NCI-H1105 (cell line): Measurements from ENCODE around the gene ZNF491.
"Not testable (repeated sequence)": the region's sequence is repeated elsewhere in the genome, so short reads cannot be mapped to it uniquely, and the experiment has no call there.

Experiments
- DNase-seq: peaks from one replicate; lab custom pipeline; 2025; lab: John Stamatoyannopoulos, UW

Gene ZNF491

DNA sequence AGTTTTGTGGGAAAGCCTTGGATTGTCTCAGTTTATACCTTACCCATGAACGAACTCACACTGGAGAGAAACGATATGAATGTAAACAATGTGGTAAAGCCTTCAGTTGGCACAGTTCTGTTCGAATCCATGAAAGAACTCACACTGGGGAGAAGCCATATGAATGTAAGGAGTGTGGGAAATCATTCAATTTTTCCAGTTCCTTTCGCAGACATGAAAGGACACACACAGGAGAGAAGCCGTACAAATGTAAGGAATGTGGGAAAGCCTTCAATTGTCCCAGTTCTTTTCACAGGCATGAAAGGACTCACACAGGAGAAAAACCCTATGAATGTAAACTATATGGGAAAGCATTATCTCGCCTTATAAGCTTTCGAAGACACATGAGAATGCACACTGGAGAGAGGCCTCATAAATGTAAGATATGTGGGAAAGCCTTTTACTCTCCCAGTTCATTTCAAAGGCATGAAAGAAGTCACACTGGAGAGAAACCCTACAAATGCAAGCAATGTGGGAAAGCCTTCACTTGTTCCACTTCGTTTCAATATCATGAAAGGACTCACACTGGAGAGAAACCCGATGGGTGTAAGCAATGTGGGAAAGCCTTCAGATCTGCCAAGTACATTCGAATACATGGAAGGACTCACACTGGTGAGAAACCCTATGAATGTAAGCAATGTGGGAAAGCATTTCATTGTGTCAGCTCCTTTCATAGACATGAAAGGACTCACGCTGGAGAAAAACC is 8.2 kb downstream of the ZNF491 start:
- no peak for DNase-seq

DNA sequence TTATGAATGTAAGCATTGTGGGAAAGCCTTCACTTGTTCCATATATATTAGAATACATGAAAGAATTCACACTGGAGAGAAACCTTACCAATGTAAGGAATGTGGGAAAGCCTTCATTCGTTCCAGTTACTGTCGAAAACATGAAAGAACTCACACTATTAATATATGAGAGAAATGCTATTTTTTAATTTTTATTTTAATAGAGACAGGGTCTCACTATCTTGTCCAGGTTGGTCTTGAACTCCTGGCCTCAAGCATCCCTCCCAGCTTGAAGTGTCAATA is 8.7 kb downstream of the ZNF491 start:
- DNase-seq = no peak

DNA sequence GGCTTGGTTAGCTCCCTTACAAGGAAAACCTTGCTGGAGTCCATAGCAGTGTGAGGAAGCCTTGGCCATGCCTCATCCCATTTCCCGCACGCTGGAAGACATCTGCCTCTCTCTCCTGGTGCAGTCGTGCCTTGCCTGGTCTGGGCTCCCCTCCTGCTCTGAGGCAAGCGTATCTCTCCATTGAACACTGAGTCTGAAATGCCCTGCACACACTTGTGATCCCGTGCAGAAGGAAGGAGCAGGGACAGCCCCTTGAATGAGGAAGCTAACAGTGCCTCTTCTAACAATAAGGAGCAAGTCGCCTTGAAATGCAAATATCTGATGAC is 15.3 kb downstream of the ZNF491 start:
- DNase-seq = no peak

DNA sequence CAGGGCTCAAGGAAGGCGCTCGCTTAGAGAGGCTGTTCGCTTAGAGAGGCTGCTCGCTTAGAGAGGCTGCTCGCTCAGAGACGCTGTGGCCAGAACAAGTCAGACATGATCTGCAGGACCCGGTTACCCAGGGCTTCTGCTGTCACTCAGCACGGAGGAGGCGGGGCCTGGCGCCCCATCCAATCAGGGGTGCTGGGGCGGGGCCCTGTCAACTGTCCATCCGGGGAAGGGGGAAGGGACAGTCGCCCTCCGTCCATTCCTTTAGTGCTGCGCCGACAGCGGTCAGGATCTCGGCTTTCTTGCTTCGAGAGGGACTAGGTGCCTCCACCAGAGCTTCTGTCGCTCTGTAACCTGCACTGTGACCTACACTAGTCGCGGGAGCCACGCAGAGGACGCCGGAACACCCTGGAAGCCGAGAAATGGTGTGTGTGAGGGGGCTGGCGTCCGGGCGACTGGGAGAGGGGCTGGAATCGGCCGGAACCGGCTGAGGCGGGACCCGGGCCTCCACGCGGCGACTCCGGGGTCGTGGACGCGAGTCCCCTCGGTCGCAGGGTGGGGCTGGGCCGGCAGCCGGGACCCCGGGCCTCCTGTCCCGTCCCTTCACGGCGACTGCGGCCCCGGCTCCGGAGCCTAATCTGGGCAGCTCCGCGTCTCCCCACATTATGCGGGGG is 15.8 kb downstream of the ZNF491 start, which contains the start of gene ZNF440:
Gene ZNF440 (plus strand): TSS at position 245 of the 671 bp plus-strand sequence. CDS start 175 bp downstream, at position 420.
- DNase-seq = peak; percentile 89

DNA sequence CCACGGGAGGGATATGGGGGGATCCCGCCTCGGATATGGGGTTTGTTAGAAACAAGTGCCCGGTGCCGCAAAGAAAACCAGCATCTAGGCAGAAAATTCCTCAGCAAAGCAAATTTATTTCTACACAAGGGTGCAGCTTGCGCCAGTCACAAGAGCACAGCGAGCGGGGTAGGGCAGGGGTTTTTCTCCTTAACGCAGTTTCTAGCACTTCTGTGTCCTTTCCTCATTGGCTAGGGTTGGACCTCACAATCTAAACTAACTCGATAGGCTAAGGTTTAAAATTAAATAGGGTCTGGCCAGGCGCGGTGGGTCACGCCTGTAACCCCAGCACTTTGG is 16.3 kb downstream of the ZNF491 start:
- DNase-seq = no peak

DNA sequence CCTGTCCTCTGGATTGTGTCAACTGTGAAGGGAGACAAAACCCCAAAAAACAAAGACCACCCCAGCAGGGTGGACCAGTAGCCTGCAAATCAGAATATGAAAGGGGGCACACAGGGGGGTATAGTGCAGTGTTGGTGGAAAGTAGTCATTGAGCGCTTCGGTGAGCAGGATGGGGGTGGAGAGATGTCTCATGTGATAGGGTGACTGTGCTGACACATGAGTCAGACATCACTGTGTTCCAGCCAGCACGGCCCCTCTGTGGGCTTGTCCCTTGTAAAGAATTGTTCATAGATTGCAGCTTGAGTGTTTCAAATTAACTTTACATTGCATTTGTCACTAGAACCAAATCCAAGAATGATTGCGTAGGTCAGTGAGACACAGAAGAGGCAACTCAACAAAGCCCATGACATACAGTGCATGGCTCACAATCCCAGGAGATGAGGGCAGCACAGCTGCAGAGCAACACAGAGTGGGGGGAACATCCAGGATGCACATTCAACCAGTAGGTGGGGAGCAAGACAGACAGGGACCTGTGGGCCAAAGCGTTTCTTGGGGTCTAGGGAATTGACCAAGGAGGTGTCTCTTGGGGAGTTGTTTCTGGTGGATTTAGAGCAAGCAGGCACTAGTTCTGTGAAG is 23.3 kb downstream of the ZNF491 start:
- DNase-seq = no peak

DNA sequence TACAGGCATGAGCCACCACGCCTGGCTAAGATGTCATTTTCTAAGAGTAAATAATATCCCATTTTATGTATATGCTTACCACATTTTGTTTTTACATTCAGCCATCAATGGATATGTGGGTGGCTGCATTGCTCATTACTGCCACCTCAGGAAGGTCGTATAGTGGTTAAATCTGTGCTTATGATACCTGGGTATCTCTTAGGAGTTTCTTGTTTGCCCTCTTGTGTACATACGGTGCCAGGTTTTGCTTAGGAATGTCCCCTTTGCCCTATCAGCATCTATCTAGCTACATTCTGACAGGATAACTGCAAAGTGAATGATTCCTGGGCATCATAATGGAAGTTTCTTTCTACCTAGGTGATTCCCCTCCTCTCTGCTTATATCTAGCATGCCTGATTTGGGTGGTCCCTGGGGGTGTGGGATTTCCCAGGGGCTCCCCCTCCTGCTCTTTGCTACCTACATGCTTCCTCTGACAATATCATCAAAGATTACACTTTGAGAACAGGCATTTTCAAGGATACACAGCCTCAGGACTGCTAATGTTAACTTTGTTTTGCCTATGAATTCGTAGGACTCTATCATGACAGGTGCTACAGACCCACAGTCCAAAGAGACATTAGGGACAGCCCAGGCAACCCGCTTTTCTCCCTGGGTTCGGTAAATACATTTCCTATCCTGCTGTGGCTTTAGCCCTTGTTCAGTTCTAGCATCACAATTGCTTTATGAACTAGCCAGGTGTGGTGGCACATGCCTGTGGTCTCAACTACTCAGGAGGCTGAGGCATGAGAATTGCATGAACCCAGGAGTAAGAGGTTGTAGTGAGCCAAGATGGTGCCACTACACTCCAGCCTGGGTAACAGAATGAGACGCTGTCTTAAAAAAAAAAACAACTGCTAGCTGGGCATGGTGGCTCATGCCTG is 30.9 kb downstream of the ZNF491 start:
- DNase-seq = not testable (repeated sequence)

DNA sequence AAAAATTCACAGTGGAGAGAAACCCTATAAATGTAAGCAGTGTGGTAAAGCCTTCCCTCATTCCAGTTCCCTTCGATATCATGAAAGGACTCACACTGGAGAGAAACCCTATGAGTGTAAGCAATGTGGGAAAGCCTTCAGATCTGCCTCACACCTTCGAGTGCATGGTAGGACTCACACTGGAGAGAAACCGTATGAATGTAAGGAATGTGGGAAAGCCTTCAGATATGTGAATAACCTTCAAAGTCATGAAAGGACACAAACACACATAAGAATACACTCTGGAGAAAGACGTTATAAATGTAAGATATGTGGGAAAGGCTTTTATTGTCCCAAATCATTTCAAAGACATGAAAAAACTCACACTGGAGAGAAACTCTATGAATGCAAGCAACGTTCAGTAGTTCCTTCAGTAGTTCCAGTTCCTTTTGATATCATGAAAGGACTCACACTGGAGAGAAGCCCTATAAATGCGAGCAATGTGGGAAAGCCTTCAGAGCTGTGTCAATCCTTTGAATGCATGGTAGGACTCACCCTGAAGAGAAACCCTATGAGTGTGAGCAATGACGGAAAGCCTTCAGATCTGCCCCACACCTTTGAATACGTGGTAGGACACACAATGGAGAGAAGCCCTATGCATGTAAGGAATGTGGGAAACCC is 34.1 kb downstream of the ZNF491 start:
- no peak for DNase-seq

DNA sequence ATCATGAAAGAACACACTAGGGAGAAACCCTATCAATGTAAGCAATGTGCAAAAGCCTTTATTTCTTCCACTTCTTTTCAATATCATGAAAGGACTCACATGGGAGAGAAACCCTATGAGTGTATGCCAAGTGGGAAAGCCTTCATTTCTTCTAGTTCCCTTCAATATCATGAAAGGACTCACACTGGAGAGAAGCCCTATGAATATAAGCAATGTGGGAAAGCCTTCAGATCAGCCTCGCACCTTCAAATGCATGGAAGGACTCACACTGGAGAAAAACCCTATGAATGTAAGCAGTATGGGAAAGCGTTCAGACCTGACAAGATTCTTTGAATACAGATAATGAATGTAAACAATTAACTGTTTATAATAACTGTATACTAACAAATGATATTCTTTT is 35.2 kb downstream of the ZNF491 start:
- no peak for DNase-seq

DNA sequence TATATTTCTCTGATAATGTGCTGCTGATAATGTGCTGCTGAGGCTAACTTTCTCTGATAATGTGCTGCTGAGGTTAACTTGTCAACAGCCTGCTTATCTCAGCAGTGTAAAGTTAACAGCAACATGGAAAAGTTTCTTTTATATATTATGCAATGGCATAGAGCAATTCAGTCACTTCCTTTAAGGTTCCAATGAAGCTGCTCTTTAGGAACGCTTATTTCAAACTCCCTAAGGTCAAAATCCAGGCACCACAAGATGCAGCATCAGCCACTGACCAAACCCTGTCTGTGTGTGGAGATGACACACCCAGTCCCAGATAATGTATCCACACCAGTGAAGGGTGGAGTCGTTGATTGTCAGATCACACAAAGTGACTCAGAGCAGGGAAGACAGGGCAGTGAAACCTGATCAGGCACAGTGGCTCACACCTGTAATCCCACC is 37.3 kb downstream of the ZNF491 start:
- DNase-seq = not testable (repeated sequence)

DNA sequence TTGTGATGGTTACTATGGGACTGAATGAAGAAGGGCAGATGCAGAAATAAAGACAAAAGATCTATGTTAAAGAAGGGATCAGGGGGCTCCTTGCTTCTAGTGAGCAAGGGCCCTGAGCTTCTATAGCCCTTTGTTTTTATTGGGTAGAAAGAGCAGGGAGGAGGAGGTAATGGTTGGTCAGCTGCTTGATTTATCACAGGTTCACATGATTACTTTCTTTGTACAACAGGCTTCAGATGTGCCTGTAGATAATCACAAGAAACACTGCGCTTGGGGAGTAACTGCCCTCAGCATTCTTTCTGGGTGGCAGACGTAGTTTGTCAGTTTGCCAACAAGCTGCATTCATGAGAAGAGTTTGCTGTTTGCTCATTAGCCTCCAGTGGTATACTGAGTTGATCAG is 45.4 kb downstream of the ZNF491 start:
- no peak for DNase-seq

DNA sequence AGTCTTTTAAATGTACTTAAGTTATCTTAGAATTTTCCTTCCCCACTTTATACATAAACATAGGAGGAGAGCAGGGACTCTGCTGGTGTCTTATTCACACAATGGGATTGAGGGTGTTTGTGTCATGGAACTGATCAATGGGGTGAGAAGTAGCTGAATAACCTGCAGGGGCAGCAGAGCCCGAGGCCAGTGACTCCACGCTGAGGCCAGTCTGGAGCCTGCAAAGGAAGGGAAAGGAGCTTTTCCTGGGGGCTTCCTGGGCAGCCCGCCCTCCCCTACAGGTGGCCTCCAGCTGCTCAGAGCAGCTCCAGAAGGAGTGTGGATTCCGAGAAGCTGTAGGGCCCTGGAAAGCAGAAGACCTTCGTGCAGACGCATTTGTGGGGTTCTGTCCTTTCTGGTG is 49.3 kb downstream of the ZNF491 start:
- DNase-seq = not testable (repeated sequence)

DNA sequence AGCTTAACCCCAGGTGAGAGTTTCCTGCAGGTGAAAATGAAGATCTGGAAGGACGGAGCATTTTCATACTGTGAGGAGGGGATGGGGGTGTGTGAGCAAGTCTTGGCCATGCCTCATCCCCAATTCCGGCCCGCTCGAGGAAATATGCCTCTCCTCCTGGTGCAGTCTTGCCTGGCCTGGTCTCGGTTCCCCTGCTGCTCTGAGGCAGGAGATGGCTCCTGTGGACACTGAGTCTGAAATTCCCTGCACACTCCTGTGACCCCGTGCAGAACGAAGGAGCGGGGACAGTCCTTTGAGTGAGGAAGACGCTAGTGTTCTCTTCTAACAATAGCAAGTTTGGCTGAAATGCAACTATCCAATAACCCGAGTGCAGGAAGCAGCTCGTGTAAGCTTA is 49.9 kb downstream of the ZNF491 start:
- no peak for DNase-seq

DNA sequence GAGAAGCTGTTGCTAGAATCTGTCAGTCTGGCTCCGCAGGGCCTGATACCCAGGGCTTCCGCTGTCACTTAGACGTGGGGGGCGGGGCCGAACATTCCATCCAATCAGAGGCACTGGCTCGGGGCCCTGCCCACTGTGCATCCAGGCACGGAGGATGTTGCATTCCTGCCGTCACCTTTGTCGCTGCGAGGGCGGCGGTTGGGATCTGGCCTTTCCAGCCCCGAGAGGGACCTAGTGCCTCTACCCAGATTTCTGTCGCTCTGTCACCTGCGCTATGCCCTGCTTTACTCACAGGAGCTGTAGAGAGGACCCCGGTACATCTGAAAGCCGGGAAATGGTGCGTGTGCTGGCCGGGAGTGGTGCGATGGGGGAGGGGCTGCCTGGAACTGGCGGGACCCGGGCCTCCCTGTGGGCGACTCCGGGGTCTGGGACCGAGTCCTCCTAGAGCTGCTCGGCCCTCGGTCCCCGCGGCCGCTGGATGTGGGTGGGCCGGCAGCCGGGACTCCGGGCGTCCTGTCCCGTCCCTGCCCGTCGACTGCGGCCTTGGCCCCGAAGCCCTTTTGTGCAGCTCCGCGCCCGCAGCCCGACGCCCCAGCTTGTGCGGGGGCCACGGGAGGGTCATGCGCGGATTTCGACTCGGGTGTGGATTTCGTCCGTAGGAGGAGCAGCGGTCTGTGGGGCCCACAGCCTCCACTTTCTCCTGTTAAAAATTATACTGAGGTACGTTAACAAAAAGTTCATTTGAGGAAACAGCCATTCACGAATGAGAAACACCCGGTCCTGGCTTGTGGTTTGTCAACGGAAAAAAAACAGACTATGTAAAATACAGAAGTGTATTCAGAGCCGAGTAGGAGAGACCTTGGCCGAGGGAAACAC is 50.5 kb downstream of the ZNF491 start, which contains the start of gene ZNF439:
Gene ZNF439 (plus strand): TSS at position 133 of the 876 bp plus-strand sequence. CDS start 142 bp downstream, at position 275.
- peak; percentile 92 for DNase-seq

DNA sequence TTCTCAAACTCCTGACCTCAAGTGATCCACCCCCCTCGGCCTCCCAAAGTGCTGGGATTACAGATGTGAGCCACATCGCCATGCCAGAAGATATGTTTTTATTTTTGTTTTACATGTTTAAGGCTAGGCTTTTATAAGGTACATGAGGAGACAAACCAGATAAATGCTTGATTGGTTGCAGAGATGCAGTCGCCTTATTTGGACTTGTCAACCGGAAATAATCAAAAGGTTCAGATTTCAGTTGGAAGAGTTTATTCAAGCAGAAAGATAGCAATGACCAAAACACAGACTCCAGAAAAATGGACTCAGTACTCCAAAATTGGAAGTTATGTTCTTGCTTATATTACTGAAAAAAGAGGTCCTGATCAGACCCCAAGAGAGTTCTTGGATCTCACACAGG is 52.0 kb downstream of the ZNF491 start:
- DNase-seq = not testable (repeated sequence)

DNA sequence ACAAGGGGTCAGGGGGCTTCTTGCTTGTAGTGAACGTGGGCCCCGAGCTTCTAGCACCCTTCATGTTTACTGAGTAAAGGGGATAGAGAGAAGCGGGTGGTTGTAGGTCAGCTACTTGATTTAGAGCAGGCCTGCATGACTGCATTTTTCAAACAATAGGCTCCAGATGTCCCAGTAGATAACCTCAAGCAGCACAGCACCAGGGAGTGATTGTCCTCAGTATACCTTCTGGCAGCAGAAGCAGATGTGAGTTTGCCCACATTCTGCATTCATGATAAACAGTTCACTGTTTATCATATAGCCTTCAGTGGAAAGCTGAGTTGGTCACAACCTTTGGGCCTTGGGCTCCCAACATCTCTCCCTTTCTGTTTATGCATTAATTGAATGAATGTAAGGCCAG is 55.0 kb downstream of the ZNF491 start:
- DNase-seq = no peak

DNA sequence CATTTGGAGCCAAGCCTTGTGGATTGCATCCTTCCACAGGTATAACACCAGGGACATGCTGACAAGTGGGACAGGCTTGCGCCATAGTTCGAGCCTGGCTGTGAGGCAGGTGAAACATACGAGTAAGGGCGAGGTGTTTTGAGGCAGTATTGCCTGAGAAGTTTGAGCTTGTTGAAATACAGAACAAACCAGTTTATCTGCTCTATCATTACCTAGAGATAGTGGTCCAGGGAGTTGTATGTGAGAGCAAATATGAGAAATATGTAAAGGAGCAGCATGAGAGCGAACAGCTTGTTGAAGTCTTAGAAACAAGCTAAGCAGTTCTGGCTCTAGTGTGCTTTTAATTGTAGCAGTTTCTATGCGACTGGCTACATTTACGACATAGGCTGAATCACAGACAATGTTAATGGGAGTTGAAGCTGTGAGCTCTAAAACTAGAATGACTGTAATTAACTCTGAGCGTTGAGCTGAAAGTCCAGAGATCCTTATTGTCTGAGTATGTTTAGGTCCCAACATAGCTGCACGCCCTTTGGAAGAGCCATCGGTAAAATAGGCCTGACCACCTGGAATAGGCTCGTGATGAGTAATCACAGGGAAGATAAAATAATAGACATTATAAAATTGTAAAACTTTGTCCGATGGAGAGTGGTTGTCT is 58.4 kb downstream of the ZNF491 start:
- DNase-seq = no peak
